Femur (tissue), 1 donor: Measurements from ENCODE around the gene COQ9.
"Not testable (repeated sequence)": the region's sequence is repeated elsewhere in the genome, so short reads cannot be mapped to it uniquely, and the experiment has no call there.

Experiments used
- DNase-seq: peaks from one replicate; pipeline ENCODE4 v3.0.0-alpha.2; 2017

The COQ9 gene, protein sequence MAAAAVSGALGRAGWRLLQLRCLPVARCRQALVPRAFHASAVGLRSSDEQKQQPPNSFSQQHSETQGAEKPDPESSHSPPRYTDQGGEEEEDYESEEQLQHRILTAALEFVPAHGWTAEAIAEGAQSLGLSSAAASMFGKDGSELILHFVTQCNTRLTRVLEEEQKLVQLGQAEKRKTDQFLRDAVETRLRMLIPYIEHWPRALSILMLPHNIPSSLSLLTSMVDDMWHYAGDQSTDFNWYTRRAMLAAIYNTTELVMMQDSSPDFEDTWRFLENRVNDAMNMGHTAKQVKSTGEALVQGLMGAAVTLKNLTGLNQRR

GRCh38 chr16:57447186-57447962 lies at the start of gene COQ9, which contains the start of gene CIAPIN1:
COQ9 (plus strand) TSS chr16:57447479; CDS start chr16:57447506, 27 bp downstream.
CIAPIN1 (minus strand) TSS chr16:57447385; CDS start chr16:57440928, 6,457 bp downstream.
- peak; percentile 97 for DNase-seq

DNA sequence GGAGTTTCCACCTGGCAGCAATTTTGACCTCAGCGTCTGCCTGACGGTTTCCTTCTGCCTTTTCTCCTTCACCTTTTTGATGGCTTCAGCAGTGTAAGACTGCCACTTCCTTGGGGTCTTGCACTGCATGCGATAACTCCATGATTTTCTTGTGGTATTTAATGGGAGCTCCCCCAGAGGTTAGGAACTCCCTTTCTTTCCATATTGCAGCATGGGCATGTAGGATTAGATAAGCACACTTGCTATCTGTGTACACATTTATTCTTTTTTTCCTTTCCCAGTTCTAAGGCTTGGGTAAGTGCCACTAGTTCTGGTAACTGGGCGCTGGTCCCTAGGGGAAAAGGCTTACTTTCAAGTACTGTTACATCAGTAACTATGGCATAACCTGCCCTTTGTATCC lies 49.8 kb upstream of the COQ9 start:
- not testable (repeated sequence) for DNase-seq

DNA sequence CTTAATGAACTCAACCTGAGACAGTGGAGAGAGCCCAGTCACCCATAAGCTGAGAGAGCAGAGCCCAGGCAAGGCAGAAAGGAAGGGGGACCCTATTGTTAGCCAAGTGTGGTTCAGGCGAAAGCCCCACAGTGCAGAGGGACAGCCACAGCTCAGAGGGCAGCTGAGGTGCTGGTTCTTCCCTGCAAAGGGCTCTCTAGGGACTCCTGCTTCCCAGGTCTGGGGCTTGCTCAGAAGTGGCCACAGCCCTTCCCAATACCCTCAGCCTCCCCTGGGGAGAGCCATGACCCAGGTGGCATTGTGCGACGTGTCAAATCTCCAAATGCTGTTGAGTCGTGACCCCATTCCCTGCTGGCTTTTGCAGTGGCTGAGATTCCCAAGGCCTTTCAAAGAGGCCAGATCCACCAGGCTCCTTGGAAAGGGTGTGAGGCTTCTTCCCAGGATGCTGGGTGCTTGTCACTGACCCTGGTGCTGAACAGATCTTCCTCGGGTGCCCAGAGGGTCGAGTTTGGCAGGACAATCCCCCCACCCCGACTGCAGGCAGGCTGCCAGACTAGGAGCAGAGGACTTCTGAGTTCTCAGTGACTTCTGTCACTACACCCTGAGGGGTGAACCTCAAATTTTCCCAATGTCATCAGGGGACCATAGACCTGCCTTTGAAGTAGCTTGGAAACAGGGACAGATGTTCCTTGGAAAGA lies 45.2 kb upstream of the COQ9 start:
- DNase-seq, result no peak

- DNase-seq, result no peak
These were observed 43.1 kb upstream of the COQ9 start, which contains the start of gene CCL17 for GRCh38 chr16:57403965-57404817. CCL17 (plus strand) TSS chr16:57404767; CDS start chr16:57413933, 9,166 bp downstream.

- no peak for DNase-seq
These were observed 42.2 kb upstream of the COQ9 start for GRCh38 chr16:57405097-57405496.

- DNase-seq, result no peak
These were observed 40.4 kb upstream of the COQ9 start for GRCh38 chr16:57406881-57407280.

GRCh38 chr16:57407521-57408353 lies 39.5 kb upstream of the COQ9 start:
- DNase-seq, result no peak

- DNase-seq, result no peak
These were observed 38.2 kb upstream of the COQ9 start for GRCh38 chr16:57409065-57409464.

DNA sequence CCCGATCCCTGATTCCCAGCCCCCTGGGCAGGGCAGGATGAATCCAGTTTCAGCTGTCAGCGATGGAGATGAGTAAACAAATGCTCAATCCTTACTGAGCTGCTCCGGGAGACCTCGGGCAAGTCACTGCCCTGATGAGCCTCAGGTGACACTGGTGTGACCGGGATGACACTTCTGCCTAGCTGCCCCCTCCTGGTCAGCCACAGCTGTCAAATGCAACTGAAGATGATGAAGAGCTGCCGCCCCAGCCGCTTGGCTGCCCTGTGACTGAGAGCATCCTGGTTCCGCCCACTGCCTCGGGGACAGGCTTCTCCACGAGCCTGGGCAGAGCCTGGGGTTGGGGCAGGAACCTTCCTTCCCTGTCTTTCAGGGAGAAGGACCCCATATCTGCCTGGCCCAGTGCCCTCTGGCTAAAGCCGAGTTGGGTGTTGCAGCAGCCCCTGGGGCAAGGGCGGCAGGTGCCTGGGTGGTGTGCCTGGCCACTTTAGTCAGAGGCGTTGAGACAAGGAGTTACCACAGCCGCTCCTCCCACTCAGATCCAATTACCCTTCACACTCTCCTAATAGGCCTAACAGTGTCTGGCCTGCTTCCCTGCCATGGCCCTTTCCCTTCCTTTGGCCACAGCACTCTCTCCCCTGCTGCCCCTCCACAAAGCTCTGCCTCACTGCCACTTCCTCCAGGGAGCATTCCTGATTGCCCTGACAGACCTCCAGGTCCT lies 37.2 kb upstream of the COQ9 start:
- no peak for DNase-seq

DNA sequence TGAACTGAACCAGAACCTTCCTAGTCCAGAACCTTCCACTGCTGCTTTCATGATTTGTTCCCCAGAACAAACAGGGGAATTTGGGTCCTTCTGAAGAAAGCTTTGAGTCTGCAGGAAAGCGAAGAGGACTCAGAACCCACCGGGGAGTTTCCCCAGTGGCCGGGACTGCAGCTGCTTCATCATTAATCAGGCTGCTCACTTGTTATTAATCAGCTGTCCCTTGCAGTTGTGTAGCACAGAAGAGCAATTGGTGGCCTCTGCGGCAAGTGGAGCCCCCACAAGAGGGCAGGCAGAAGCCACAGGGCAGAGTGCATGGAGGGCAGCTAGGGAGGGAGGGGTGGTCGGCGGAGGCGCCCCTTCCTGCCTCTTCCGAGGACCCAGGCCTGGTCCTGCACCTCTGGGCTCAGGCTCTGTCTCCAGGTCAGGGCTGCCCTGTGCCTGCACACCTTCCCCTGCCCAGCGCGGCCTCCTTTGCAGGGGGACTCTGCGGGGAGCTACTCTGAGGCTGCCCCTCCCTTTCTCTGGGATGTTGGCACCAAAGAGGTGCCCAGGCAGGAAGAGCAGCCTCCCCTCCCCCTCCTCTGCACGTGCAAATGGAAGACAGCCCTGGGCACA lies 35.8 kb upstream of the COQ9 start:
- DNase-seq, result no peak

- no peak for DNase-seq
These were observed 34.7 kb upstream of the COQ9 start for GRCh38 chr16:57412584-57412983.

DNA sequence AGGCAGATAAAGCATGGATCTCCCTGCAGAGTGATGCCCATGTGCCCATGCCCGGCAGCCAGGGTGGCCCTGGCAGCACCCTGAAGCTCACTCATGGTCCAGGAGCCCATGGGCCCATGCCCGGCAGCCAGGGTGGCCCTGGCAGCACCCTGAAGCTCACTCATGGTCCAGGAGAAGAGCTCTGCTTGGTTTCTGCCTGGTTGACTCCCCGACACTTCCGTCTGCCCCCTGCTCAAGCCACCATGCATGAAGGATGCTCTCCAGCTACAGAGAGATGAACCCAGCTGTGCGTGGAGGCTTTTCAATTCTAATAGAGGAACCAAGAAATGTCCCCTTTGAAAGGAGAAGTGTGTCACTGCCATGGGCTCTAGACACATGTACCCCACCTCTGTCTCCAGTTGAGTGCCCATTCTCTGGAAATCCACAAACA lies 34.0 kb upstream of the COQ9 start:
- no peak for DNase-seq

DNA sequence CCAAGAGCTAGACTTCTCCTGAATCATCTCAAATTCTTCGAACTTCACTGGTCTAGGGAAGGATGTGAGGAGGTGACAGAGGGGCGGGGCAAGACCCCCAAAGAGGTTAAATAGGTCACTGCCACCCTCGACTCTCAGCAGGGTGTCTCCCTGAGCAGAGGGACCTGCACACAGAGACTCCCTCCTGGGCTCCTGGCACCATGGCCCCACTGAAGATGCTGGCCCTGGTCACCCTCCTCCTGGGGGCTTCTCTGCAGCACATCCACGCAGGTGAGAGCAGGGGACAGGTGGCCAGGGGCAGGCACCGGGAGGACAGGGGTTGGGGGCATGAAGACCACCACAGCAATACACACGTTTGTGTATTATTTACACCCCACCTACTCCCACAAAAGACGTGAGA lies 33.5 kb upstream of the COQ9 start:
- DNase-seq, result no peak

DNA sequence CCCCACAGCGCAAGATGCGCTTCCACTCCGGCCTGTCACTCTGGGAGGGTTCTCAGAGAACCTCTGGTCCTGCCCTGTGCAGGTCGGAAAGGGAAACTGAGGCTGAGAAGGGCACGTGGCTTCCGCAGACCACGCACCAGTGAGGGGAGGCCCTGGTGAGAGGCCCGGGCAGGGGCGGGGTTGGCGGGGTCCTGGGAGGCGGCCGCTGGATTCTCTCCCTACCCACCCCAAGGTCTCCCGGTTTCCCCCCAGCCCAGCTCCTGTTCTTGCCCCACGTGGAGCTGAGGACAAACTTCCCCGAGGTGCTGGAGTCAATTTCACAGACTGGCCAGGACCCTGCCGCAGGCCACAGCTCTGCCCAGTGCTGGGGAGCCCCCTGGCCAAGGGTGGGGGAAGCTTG lies 31.2 kb upstream of the COQ9 start:
- no peak for DNase-seq

DNA sequence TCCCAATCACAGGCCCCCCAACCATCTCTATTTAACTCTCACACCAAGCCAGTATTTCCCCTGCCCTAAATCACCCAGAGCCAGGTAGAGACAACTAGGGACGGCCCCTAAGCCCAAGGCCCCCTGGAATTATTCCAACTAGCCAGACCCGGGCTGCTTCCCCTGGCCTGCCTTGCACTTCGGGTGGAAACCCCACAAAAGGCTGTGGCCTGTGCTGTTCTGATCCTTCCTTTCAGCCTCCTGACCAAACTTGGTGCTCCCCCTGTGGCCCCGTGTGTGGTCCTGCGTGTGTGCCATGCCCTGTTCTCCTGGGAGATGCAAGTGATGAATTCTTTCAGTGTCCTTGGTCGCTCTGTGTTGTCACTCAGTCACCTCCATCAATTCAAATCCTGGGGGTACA lies 27.8 kb upstream of the COQ9 start:
- DNase-seq, result no peak

DNA sequence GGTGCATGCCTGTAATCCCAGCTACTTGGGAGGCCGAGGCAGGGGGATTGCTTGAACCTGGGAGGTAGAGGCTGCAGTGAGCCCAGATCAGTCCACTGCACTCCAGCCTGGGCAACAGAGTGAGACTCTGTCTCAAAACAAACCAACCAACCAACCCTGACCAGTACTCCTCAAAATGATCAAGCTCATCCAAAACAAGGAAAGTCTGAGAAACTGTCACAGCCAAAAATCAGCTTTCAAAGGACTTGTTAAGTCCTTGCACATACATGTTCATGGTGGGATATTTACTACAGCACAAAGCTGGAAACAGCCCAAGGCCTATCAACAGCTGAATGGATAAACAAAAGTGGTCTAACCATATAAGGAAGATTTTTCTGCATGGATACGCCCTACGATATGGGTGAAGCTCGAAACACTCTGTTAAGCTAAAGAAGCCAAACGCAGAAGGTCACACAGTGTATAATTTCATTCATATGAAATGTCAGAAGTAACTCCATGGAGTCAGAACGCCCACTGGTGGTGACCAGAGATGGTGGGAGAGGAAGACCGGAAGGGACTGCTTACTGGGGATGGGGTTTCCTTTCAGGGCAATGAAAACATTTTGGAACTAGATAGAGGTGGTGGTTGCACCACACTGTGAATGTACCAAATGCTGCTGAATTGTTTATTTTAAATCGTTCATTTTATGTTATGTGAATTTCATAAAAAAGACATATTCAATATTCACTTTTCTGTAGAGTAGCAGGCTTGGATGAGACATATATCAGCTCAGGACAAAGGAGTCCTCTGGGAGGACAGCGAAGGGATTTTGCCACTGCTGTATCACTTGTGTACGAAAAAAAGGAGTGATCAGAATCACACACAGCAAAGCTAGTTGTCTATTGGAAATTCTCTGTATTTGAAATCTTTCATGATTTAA lies 25.0 kb upstream of the COQ9 start:
- peak; percentile 81 for DNase-seq

DNA sequence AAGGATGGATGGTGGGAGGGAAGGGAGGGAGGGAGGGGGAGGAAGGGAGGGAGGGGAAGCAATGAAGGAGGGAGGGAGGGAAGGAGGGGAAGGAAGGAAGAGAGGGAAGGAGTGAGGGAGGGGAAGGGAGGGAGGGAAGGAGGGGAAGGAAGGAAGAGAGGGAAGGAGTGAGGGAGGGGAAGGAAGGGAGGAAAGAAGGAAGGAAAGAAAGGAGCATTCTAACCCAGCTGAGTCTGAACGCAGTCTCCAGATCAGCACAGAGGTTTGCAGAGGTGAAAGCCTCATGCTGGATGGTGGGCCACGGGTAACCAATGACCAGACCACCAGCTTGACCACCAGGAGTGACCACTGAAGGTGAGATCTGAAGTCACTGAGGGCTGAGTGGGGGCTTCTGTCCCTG lies 24.1 kb upstream of the COQ9 start:
- no peak for DNase-seq

- DNase-seq, result no peak
These were observed 22.7 kb upstream of the COQ9 start for GRCh38 chr16:57424583-57424982.

- DNase-seq, result peak; percentile 45
These were observed 20.9 kb upstream of the COQ9 start for GRCh38 chr16:57426356-57426755.
